Liver (tissue), 9 donors: ENCODE data around the gene ACOXL. TPM values are rescaled to one million over a fixed set of nuclear protein-coding genes. Genes with fewer than 3 reads are reported as not detected.

Experiments used
- DNase-seq: peaks from one replicate; pipeline ENCODE4 v3.0.0-alpha.2; 2017; ENCODE audit warnings: low spot score
- H3K27ac ChIP-seq, 2 donors: one replicate each; pipeline ENCODE4 v1.7.0; 2013; ENCODE audit warnings: inconsistent platforms in 2 of 2, low read length in 2 of 2, control low read depth in 1 of 2, low read depth in 1 of 2, mild to moderate bottlenecking in 1 of 2
- H3K27me3 ChIP-seq, 4 donors: one replicate each; pipeline versions ENCODE4 v1.6.1 to v1.7.0; 2013; ENCODE audit warnings: low read length in 3 of 4, inconsistent platforms in 1 of 4, mild to moderate bottlenecking in 1 of 4, moderate library complexity in 1 of 4; ENCODE audit not compliant: control insufficient read depth in 4 of 4, insufficient read depth in 4 of 4
- H3K36me3 ChIP-seq, 4 donors: one replicate each; pipeline versions ENCODE4 v1.6.1 to v1.7.0; 2013; ENCODE audit warnings: low read length in 3 of 4, mild to moderate bottlenecking in 3 of 4, low read depth in 1 of 4, moderate library complexity in 1 of 4; ENCODE audit not compliant: control insufficient read depth in 4 of 4, insufficient read depth in 3 of 4
- H3K4me1 ChIP-seq, 4 donors: one replicate each; pipeline versions ENCODE4 v1.6.1 to v1.7.0; 2013; ENCODE audit warnings: low read length in 3 of 4, mild to moderate bottlenecking in 3 of 4, moderate library complexity in 1 of 4; ENCODE audit not compliant: control insufficient read depth in 4 of 4, insufficient read depth in 4 of 4
- H3K4me3 ChIP-seq, 3 donors: one replicate each; pipeline versions ENCODE4 v1.6.1 to v1.7.0; 2013; ENCODE audit warnings: low read length in 3 of 3, control low read depth in 1 of 3, low read depth in 1 of 3, mild to moderate bottlenecking in 1 of 3
- H3K9ac ChIP-seq, 2 donors: one replicate each; pipeline ENCODE4 v1.7.0; 2013; ENCODE audit warnings: low read length in 2 of 2, mild to moderate bottlenecking in 2 of 2, moderate library complexity in 2 of 2, control low read depth in 1 of 2, low read depth in 1 of 2
- H3K9me3 ChIP-seq, 4 donors: one replicate each; pipeline versions ENCODE4 v1.6.1 to v1.7.0; 2013; ENCODE audit warnings: low read length in 3 of 4; ENCODE audit not compliant: control insufficient read depth in 4 of 4
- CTCF ChIP-seq: fragments of 150-350 bp; IDR thresholded peaks from 2 replicates; pipeline ENCODE4 v1.5.1; 2017; ENCODE audit warnings: improper control_type of control experiment, low read depth, low read length; ENCODE audit not compliant: missing input control
- EGR1 ChIP-seq, 2 donors: IDR thresholded peaks; 2 replicates each; pipeline ENCODE4 v1.6.1; 2016 to 2018; ENCODE audit warnings: antibody characterized with exemption in 2 of 2, low read depth in 2 of 2
- FOXA1 ChIP-seq: IDR thresholded peaks from 2 replicates; pipeline ENCODE4 v1.6.1; 2016; ENCODE audit warnings: antibody characterized with exemption
- FOXA2 ChIP-seq: IDR thresholded peaks from 2 replicates; pipeline ENCODE4 v1.6.1; 2016; ENCODE audit warnings: antibody characterized with exemption
- GABPA ChIP-seq, 2 donors: IDR thresholded peaks in 1 of 2; conservative IDR thresholded peaks in 1 of 2; 2 replicates each; pipeline ENCODE4 v1.6.1; 2016; ENCODE audit warnings: antibody characterized with exemption in 2 of 2, mild to moderate bottlenecking in 1 of 2, moderate library complexity in 1 of 2
- HNF4G ChIP-seq: IDR thresholded peaks from 2 replicates; pipeline ENCODE4 v1.6.1; 2016; ENCODE audit warnings: antibody characterized with exemption
- JUND ChIP-seq, 2 donors: IDR thresholded peaks; 2 replicates each; pipeline ENCODE4 v1.6.1; 2016; ENCODE audit warnings: antibody characterized with exemption in 2 of 2
- MAX ChIP-seq: IDR thresholded peaks from 2 replicates; pipeline ENCODE4 v1.6.1; 2016; ENCODE audit warnings: antibody characterized with exemption
- NR2F2 ChIP-seq: IDR thresholded peaks from 2 replicates; pipeline ENCODE4 v1.6.1; 2016; ENCODE audit warnings: antibody characterized with exemption
- RAD21 ChIP-seq, 2 donors: IDR thresholded peaks; 2 replicates each; pipeline ENCODE4 v1.6.1; 2016; ENCODE audit warnings: antibody characterized with exemption in 2 of 2, mild to moderate bottlenecking in 2 of 2
- REST ChIP-seq: IDR thresholded peaks from 2 replicates; pipeline ENCODE4 v1.6.1; 2016; ENCODE audit warnings: antibody characterized with exemption, mild to moderate bottlenecking
- SP1 ChIP-seq: IDR thresholded peaks from 2 replicates; pipeline ENCODE4 v1.6.1; 2018; ENCODE audit warnings: antibody characterized with exemption, mild to moderate bottlenecking
- TAF1 ChIP-seq: conservative IDR thresholded peaks from 2 replicates; pipeline ENCODE4 v1.6.1; 2016; ENCODE audit warnings: antibody characterized with exemption, mild to moderate bottlenecking
- ZBTB33 ChIP-seq: IDR thresholded peaks from 2 replicates; pipeline ENCODE4 v1.6.1; 2016; ENCODE audit warnings: antibody characterized with exemption
- WGBS: extraction: QIAGEN DNeasy Blood & Tissue Kit; methylation state at CpG from one replicate; pipeline ENCODE4 v1.1.7; 2013; 5-methylcytosine and 5-hydroxymethylcytosine counted together
- polyA plus RNA-seq, 2 donors: library from polyadenylated mRNA; stranded (reverse) in 1 of 2; unstranded in 1 of 2; fragments of 200-250 nt in 1 of 2; fragments of >200 nt in 1 of 2; fragmentation: Nextera tagmentation in 1 of 2; extraction: Ambion mirVana in 1 of 2; gene quantifications; one replicate each; pipeline versions ENCODE4 v1.2.1 to v1.2.3, GENCODE V29; 2013 to 2015
- total RNA-seq, 2 donors: library from RNA; depleted of rRNA; stranded (reverse); fragments of >200 nt; gene quantifications; one replicate each; pipeline ENCODE4 v1.2.3, GENCODE V29; 2014
- donor health status: healthy.
- donor health status: healthy.
- donor health status: healthy.
- donor health status: healthy.
- donor health status: healthy.

ACOXL gene
- total and polyA plus RNA-seq, 4 donors: 0.07 TPM; not detected in 3

DNA sequence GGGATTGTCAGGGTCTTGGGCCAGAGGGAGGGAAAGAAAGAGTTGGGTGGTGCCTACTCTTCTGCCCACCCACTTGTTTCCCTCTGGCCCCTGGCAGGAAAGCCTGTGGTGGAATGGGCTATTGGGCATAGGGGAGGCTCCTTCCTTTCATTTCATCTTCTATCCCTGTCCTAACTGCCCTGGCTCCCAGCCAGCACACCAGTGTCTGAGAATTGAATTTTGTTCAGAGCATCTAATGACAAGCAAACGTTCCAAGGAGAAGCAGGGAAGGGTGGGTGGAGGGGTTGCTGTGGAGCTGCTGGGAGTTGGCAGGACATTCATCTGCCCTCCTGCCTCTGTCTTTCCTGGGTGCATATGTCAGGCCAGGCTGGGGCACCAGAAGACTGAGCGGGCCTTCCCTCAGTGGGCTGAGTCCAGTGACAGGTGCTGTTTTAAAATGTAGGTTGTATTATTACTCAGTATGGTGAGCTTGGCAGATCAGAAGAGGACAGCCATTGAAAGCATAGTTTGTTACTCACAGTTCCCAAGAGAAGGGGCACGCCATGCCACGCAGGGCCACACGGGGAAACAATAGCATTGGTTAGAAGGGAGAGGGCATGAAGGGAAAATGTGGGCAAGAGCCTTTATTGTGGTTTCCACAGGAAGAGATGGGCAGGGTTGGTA is 171.9 kb downstream of the ACOXL start:
- no peaks in the 10 kb centered on the region for H3K4me1 ChIP-seq
- peaks cover 0 to 2% (median 0%) of the 10 kb centered on the region in 4 donors for H3K27me3 ChIP-seq
- no peaks in the 10 kb centered on the region for H3K36me3 ChIP-seq
- no peak overlapping the region for H3K9ac ChIP-seq
- TF ChIP-seq TAF1 (no peak), ZBTB33 (no peak), GABPA (IDR thresholded peaks at IDR 0.05 in 1 of 2, conservative IDR thresholded peaks at IDR 0.05 in 1 of 2) (no peak), HNF4G (no peak), MAX (no peak), RAD21 (IDR thresholded peaks at IDR 0.05) (no peak), CTCF (no peak), FOXA2 (no peak), REST (no peak), FOXA1 (no peak), NR2F2 (no peak), SP1 (no peak), JUND (IDR thresholded peaks at IDR 0.05) (no peak), EGR1 (IDR thresholded peaks at IDR 0.05; ENCODE audit: low read depth in 2 of 2) (no peak)
- WGBS: 83% methylated on average over 5 of the region's 5 CpGs
- no peaks in the 10 kb centered on the region for H3K9me3 ChIP-seq
- DNase-seq: no peak
- no peak overlapping the region for H3K27ac ChIP-seq
- no peak overlapping the region for H3K4me3 ChIP-seq

DNA sequence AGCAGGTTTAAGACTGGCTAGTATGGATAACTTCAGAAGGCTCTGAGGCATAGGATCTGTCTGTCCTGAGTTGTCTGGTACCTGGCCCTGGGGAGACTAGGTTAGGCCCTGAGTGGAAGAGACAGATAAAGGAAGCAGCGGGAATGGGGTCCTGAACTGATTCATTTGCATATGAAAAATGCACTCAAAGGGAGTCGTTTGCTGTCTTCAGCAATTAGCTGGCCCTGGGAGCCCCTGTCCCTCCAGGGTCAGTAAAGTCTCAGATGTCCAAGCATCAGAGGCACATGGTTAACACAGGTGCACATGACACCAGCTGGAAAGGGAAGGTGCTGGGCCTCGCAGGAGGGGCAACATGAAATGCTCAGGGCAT is 172.4 kb downstream of the ACOXL start:
- TF ChIP-seq MAX: no peak
- no peak for DNase-seq
- Histone ChIP-seq H3K27ac (no peak overlapping the region), H3K4me1 (no peaks in the 10 kb centered on the region), H3K36me3 (no peaks in the 10 kb centered on the region), H3K27me3 (peaks cover 0 to 2% (median 0%) of the 10 kb centered on the region in 4 donors), H3K4me3 (no peak overlapping the region), H3K9ac (no peak overlapping the region), H3K9me3 (no peaks in the 10 kb centered on the region)
- WGBS: 88% methylated on average over 3 of the region's 3 CpGs
